Measurements from ENCODE around the gene PPP1R1B.
A peak's percentile ranks its signal among the peaks of the same experiment; 100 is the strongest.

- TF ChIP-seq NFE2L2 (IDR thresholded peaks at IDR 0.05; ENCODE audit: low read depth, low read length) (no peak), RFX5 (IDR thresholded peaks at IDR 0.05; ENCODE audit: low read depth, low read length) (no peak), POLR2A (IDR thresholded peaks at IDR 0.05; ENCODE audit: low read depth, low read length) (no peak), FOS (IDR thresholded peaks at IDR 0.05; ENCODE audit: low read depth, low read length) (no peak), BHLHE40 (IDR thresholded peaks at IDR 0.05; ENCODE audit: low read depth, low read length) (no peak), ELK1 (IDR thresholded peaks at IDR 0.05; ENCODE audit: borderline replicate concordance, low read depth, low read length) (no peak), RCOR1 (IDR thresholded peaks at IDR 0.05; ENCODE audit: insufficient replicate concordance, low read length) (no peak), SMC3 (IDR thresholded peaks at IDR 0.05; ENCODE audit: low read depth, low read length) (peak; percentile 72), MAZ (IDR thresholded peaks at IDR 0.05; ENCODE audit: borderline replicate concordance, low read depth, low read length) (no peak), MAFK (IDR thresholded peaks at IDR 0.05; ENCODE audit: low read depth, low read length) (no peak)
- TF ChIP-seq, protein P1, sequence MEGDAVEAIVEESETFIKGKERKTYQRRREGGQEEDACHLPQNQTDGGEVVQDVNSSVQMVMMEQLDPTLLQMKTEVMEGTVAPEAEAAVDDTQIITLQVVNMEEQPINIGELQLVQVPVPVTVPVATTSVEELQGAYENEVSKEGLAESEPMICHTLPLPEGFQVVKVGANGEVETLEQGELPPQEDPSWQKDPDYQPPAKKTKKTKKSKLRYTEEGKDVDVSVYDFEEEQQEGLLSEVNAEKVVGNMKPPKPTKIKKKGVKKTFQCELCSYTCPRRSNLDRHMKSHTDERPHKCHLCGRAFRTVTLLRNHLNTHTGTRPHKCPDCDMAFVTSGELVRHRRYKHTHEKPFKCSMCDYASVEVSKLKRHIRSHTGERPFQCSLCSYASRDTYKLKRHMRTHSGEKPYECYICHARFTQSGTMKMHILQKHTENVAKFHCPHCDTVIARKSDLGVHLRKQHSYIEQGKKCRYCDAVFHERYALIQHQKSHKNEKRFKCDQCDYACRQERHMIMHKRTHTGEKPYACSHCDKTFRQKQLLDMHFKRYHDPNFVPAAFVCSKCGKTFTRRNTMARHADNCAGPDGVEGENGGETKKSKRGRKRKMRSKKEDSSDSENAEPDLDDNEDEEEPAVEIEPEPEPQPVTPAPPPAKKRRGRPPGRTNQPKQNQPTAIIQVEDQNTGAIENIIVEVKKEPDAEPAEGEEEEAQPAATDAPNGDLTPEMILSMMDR (conservative IDR thresholded peaks at IDR 0.05; ENCODE audit: low read depth, low read length), result peak; percentile 81
Measured at GRCh38 chr17:39623356-39623950, 3.3 kb upstream of the PPP1R1B start.
